GM21381 (cell line): ENCODE data around the gene CSMD2.

ENCODE experiments used
- ATAC-seq: cut with Tn5 transposase; IDR thresholded peaks from one replicate; pipeline ENCODE4 v1.9.1; 2021; ENCODE audit warnings: mild to moderate bottlenecking, moderate library complexity; ENCODE audit not compliant: unreplicated experiment

Gene CSMD2

GRCh38 chr1:33725556-33726160 is 439.4 kb downstream of the CSMD2 start:
- no peak for ATAC-seq

- ATAC-seq, result no peak
These were observed 440.0 kb downstream of the CSMD2 start for GRCh38 chr1:33725037-33725436.

- no peak for ATAC-seq
These were observed 440.7 kb downstream of the CSMD2 start for GRCh38 chr1:33724348-33724747.

- no peak for ATAC-seq
These were observed 441.8 kb downstream of the CSMD2 start for GRCh38 chr1:33723251-33723650.

DNA sequence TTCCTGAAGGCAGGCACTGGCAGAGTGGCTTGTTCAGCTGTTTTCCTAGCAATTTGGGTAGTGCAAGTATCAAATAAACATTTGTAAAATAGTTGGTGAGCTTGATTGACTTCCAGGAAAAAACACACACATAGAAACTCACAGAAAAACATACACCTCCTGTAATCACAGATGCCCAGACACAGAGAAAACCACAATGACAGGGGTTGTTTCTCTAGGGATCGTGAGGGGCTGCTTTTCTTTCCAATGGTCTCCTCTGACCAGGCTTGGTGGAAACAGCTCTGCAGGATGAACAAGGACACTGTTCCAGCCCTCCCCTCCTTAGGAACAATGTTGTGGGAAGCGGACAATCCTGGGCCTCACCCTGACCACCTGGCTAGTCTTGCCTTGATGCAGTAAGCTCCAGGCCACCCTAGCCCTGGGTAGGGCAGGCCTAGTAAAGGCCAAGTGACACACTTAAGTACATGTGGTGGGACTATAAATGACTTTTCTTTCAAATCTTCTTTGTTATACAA is 443.7 kb downstream of the CSMD2 start:
- ATAC-seq, result no peak

DNA sequence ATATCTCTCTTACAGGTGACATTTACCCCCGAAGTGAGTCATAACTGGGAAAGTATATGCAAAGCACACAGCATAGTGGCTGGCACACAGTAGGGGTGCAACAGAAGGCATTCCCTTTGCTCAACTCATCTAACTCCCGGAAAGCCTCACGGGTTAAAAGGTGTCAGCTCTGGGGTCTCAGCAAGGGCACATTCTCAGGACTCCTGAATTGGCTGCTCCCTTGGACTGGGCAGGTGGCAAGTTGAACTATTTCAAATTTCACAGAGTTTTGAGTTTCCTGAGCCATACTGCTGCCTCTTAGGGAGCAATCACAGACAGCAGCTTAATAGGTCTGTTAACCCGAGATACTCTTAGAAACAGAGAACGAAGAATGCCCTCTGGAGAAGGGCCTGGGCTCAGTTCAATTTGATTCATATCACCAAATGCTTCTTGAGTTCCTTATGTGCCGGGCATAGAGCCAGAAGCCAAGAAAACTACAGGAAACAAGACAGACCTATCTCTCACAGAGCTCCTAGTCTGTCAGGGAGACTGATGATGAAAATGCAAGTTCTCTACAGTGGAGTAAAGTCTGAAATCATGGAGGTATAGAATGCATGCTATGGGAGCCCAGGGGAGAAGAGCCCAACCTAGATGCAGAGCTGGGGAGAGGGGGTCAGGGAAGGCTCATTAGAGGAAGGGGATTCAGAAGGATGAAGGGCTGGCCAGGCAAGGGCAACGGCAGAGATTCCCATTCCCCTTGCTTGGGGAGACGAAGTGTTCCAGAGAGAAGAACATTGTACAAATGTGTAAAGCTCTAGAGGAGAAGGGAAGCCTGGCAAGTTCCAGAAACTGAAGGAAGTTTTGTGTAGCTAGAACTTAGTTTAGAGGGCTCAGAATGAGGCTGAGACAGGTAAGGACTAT is 445.0 kb downstream of the CSMD2 start:
- no peak for ATAC-seq

DNA sequence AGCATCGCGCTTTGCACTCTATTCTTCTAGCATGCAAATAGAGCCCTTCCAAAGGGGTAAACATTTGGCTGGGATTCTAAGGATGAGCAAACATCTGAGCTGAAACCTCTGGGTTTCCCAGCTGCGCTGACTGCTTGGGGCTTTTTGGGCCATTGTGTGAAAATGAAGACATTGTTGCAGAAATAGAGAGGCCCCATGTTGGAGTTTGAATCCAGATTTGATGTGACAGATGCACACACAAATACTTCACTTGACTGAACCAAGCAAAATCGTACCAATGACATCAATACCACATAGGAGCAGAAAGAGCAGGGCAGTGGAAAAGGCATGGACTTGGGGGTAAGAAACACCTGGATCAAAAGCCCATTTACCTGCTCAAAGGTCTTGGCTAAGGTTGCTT is 445.7 kb downstream of the CSMD2 start:
- no peak for ATAC-seq

- no peak for ATAC-seq
These were observed 446.8 kb downstream of the CSMD2 start for GRCh38 chr1:33718186-33718585.

- ATAC-seq, result no peak
These were observed 447.9 kb downstream of the CSMD2 start for GRCh38 chr1:33716976-33717688.

- no peak for ATAC-seq
These were observed 449.7 kb downstream of the CSMD2 start for GRCh38 chr1:33715195-33715811.

DNA sequence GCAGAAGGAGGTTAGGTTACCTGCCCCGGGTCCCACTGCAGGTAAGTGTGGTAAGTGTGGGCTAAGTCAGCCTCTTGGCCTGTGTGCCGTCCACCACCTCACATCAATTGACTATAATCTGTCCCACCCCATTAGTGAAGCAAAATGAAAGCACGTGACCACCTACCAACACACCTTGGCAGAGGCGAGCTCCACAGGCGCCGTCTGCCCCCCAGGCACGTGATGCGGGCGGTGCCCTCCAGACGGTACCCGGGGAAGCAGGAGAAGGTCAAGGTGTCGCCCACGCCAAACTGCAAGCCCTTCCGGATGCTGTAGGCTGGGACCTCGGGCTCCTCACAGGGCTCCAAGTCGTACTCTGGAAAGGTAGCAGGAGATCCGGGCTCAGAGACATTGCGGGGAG is 450.6 kb downstream of the CSMD2 start:
- no peak for ATAC-seq

DNA sequence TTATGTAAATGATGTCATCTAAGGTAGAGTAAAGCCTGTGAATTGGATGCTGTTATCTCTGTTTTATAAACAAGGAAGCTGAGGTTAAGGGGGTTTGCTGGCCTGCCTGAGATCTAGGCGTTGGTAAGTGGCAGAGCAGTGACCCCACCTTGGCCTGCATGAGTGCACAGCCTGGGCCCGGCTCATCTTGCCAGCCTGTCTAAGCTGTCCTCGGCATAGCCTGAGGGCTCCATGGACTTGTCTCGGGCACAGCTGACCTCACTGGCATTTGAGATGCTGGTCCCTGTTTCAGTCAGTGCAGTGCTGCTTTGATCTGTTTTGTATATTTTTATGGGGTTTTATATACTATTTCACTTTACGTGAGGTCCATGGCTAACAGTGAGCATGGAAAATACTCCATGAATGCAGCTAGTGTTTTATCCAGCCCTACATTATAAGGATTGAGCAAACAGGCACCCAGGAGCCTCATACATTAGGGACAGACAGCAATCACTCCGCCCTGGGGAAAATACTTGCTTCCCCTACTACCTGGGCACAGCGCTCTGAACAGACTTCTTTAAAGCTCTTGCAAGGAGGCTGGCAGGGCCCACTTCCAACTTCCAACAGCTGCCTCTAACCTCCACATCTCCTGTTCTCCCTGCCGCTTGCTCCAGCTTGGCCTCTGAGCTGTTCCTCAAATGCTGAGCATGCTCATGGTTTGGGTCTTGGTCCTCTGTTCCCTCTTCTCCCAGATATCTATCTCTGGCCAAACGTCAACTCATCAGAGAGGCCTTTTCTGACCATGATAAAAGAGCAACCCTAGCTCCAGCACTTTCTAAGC is 451.8 kb downstream of the CSMD2 start:
- no peak for ATAC-seq

- ATAC-seq, result no peak
These were observed 452.8 kb downstream of the CSMD2 start for GRCh38 chr1:33712186-33712585.

DNA sequence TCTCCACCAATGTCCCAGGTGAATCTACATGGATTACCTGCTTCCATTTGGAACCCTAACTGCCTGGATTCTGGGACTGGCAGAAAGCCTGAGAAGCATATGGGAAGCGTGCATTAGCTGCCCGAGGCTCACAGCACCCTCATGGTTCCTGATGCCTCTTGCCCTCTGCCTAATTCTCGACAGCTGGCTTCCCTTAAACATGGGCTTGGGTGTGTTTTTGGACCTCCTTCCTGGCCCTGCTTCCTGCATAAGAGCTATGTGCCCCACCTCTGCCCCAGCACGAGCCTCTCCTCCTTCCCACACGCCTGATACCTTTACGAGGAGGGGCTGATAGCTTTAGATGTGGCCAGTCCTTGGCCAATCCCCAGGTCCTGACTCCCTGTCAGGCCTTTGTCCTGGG is 453.5 kb downstream of the CSMD2 start:
- no peak for ATAC-seq

GRCh38 chr1:33710967-33711366 is 454.1 kb downstream of the CSMD2 start:
- ATAC-seq, result no peak

DNA sequence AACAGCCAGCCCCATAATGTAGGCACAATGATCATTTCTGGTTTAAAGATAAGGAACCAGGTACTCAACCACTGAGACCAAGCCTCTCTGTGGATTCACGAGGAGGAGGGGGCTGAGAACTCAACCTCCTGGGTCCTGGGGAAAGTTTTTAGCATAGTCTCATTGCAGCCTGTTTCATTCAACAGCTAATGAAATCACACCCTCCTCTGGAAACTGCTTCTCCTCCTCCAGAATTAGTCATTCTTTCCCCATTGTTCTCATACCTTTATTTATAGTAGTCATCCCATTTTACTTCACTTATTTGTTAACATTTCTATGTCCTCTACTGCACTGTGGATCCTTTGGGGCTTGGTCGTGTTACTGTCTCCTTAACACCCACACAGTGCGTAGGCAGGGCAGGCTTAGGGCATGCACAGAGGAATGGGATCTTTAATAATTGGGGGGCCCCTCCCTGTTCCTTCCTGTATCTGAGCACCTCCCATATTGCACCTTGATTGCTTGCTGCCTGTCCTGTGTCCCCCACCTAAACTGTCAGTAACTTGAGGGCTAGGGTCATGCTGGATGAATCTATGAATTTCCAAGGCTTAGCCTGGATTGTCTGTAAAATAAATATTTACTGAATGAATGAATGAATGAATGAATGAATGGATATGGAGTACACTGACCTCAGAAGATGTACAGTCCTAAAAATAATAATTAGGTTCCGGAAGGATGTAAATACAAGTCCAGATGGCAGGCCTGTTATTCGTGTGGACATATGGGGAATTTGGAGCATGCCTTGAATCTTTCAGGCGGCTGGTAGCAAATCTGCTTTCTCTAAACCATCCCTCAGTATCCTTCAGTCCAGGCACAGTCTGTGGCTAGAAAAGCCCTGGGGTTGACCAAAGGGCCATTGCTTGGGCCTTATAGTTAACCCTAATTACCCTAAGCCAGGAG is 455.0 kb downstream of the CSMD2 start:
- ATAC-seq, result no peak

- ATAC-seq, result no peak
These were observed 455.8 kb downstream of the CSMD2 start for GRCh38 chr1:33709174-33709782.

DNA sequence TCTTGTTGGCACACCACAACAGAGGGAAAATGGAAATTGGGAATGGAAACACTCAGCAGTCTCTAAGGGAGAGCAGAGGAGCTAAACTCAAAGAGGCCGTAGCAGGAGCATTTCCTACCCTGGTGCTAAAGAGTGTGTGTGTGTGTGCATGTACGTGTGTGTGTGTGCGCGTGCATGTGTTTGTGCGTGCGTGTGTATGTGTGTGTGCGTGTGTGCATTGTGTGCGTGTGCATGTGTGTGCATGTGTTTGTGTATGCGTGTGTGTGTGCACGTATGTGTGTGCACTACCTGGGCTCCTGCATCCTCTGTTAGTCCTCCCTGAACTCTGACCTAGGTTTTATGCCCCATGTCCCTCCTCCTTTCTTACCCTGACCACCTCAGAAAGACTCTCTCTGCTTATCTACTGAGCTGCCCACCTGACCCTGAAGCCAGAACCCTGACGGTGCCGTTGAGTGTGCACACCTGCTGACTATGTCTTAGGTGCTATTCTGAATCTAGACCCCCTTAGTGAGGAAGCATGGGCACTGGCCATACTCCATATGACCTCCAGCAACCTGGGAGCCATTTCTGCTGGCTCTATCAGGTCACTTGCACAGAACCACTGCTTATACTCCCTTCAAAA is 458.3 kb downstream of the CSMD2 start:
- ATAC-seq, result no peak
